ENCODE data around the gene EXOC6B. TPM values are rescaled to one million over a fixed set of nuclear protein-coding genes. Genes with fewer than 3 reads are reported as not detected.

Gene EXOC6B
- total RNA-seq, 2 donors from 2014 or later = 51.3 to 68.9 TPM

GRCh38 chr2:72512376-72512775 lies 313.5 kb downstream of the EXOC6B start:
- Mint-ChIP-seq H3K9me3 (no peaks in the 10 kb centered on the region), H3K4me3 (no peak overlapping the region), H3K27me3 (ENCODE audit: insufficient read depth) (no peaks in the 10 kb centered on the region), H3K4me1 (no peaks in the 10 kb centered on the region), H3K27ac (no peak overlapping the region), H3K36me3 (ENCODE audit: low read depth) (no peaks in the 10 kb centered on the region)
- DNase-seq = no peak
- 90% methylated on average over 1 of the region's 1 CpG; no CpG with 5 or more reads in 1 of the 2 experiments for WGBS, 2 experiments (ENCODE audit: insufficient coverage in 1 of 2, insufficient read length in 1 of 2)
- H3K4me1 ChIP-seq (ENCODE audit: control insufficient read depth, insufficient read depth, low read length) = no peaks in the 10 kb centered on the region
- no peaks in the 10 kb centered on the region for H3K27me3 ChIP-seq (ENCODE audit: control insufficient read depth, insufficient read depth, low read length, poor library complexity, severe bottlenecking)
- no peak overlapping the region for H3K9ac ChIP-seq (ENCODE audit: extremely low read depth, low read length, poor library complexity, severe bottlenecking)
- no peaks in the 10 kb centered on the region for H3K9me3 ChIP-seq (ENCODE audit: control insufficient read depth, low read length)
- TF ChIP-seq CTCF (conservative IDR thresholded peaks at IDR 0.05) = no peak
- no peak overlapping the region for H3K4me3 ChIP-seq (ENCODE audit: low read length)
- no peak overlapping the region for H3K27ac ChIP-seq (ENCODE audit: low read depth, low read length)
- peaks cover 12% of the 10 kb centered on the region for H3K36me3 ChIP-seq (ENCODE audit: control insufficient read depth, insufficient read depth, low read length)

- no peak for DNase-seq
- Mint-ChIP-seq H3K9me3 (no peaks in the 10 kb centered on the region), H3K36me3 (ENCODE audit: low read depth) (no peaks in the 10 kb centered on the region), H3K4me3 (no peak overlapping the region), H3K27me3 (ENCODE audit: insufficient read depth) (no peaks in the 10 kb centered on the region), H3K27ac (no peak overlapping the region), H3K4me1 (no peaks in the 10 kb centered on the region)
- no peak overlapping the region for H3K9ac ChIP-seq (ENCODE audit: extremely low read depth, low read length, poor library complexity, severe bottlenecking)
- H3K9me3 ChIP-seq (ENCODE audit: control insufficient read depth, low read length) = no peaks in the 10 kb centered on the region
- H3K27ac ChIP-seq (ENCODE audit: low read depth, low read length) = no peak overlapping the region
- H3K4me1 ChIP-seq (ENCODE audit: control insufficient read depth, insufficient read depth, low read length) = no peaks in the 10 kb centered on the region
- H3K4me3 ChIP-seq (ENCODE audit: low read length) = no peak overlapping the region
- peaks cover 12% of the 10 kb centered on the region for H3K36me3 ChIP-seq (ENCODE audit: control insufficient read depth, insufficient read depth, low read length)
- WGBS, 2 experiments (ENCODE audit: insufficient coverage in 1 of 2, insufficient read length in 1 of 2) = 75 to 100% methylated on average over 1 of the region's 1 CpG
- no peaks in the 10 kb centered on the region for H3K27me3 ChIP-seq (ENCODE audit: control insufficient read depth, insufficient read depth, low read length, poor library complexity, severe bottlenecking)
- no peak for TF ChIP-seq CTCF (conservative IDR thresholded peaks at IDR 0.05)
Measured at GRCh38 chr2:72511906-72512305, 313.9 kb downstream of the EXOC6B start.

GRCh38 chr2:72497763-72498162 lies 328.1 kb downstream of the EXOC6B start:
- Histone ChIP-seq H3K27me3 (ENCODE audit: control insufficient read depth, insufficient read depth, low read length, poor library complexity, severe bottlenecking) (no peaks in the 10 kb centered on the region), H3K9ac (ENCODE audit: extremely low read depth, low read length, poor library complexity, severe bottlenecking) (no peak overlapping the region), H3K36me3 (ENCODE audit: control insufficient read depth, insufficient read depth, low read length) (peaks cover 23% of the 10 kb centered on the region), H3K27ac (ENCODE audit: low read depth, low read length) (no peak overlapping the region), H3K9me3 (ENCODE audit: control insufficient read depth, low read length) (no peaks in the 10 kb centered on the region), H3K4me1 (ENCODE audit: control insufficient read depth, insufficient read depth, low read length) (no peaks in the 10 kb centered on the region), H3K4me3 (ENCODE audit: low read length) (no peak overlapping the region)
- WGBS, 2 experiments (ENCODE audit: insufficient coverage in 1 of 2, insufficient read length in 1 of 2) = 86% methylated on average over 2 of the region's 2 CpGs; no CpG with 5 or more reads in 1 of the 2 experiments
- Mint-ChIP-seq H3K4me1 (no peaks in the 10 kb centered on the region), H3K36me3 (ENCODE audit: low read depth) (peaks cover 14% of the 10 kb centered on the region), H3K4me3 (no peak overlapping the region), H3K27me3 (ENCODE audit: insufficient read depth) (no peaks in the 10 kb centered on the region), H3K9me3 (no peaks in the 10 kb centered on the region), H3K27ac (no peak overlapping the region)
- DNase-seq = no peak
- TF ChIP-seq CTCF (conservative IDR thresholded peaks at IDR 0.05) = no peak
